ENCODE measurements around the gene NEDD4L. TPM values are rescaled to one million over a fixed set of nuclear protein-coding genes. Genes with fewer than 3 reads are reported as not detected.

The NEDD4L gene
- polyA plus RNA-seq, 1 of the 3 experiments (the other 2 are of a cell fraction), result 13.2 TPM

GRCh38 chr18:58311390-58311789, 267.4 kb downstream of the NEDD4L start:
- H3K9me2 ChIP-seq, result no peaks in the 10 kb centered on the region
- H3F3A ChIP-seq (replicated peaks; ENCODE audit: insufficient read depth), result peaks cover 5% of the 10 kb centered on the region
- peaks cover 9 to 13% of the 10 kb centered on the region in 2 experiments; a peak in 2 of 4 replicates for H3K4me1 ChIP-seq (ENCODE audit: control insufficient read depth in 1 of 2, insufficient read depth in 2 of 2, low read depth in 1 of 2, low read length in 1 of 2)
- no peaks in the 10 kb centered on the region for H3K27me3 ChIP-seq (ENCODE audit: insufficient read depth)
- no peak overlapping the region for H2AFZ ChIP-seq (ENCODE audit: low read depth)
- ChIA-PET POLR2A (no interaction called here), CTCF (interaction anchor here (1.3 kb wide), 1 partner anchor 9 kb away, joined by 3 read pairs; no protein-coding TSS in a partner anchor)
- no peaks in the 10 kb centered on the region for H3K79me2 ChIP-seq (ENCODE audit: insufficient read depth)
- TF ChIP-seq FOXJ3 (CRISPR knock-in tag; IDR thresholded peaks at IDR 0.05) (no peak), RCOR1 (IDR thresholded peaks at IDR 0.05; ENCODE audit: low read length) (no peak), JUND (IDR thresholded peaks at IDR 0.05) (no peak), SMC3 (IDR thresholded peaks at IDR 0.05; ENCODE audit: low read depth, low read length) (no peak), TAF1 (IDR thresholded peaks at IDR 0.05; ENCODE audit: borderline replicate concordance, low read depth, low read length) (no peak), MEF2A (IDR thresholded peaks at IDR 0.05; ENCODE audit: borderline replicate concordance, low read depth) (no peak), MAX (IDR thresholded peaks at IDR 0.05; ENCODE audit: low read depth) (no peak), YY1 (IDR thresholded peaks at IDR 0.05; ENCODE audit: low read depth) (no peak), FOSL2 (IDR thresholded peaks at IDR 0.05; ENCODE audit: borderline replicate concordance, low read depth) (no peak), NFIC (IDR thresholded peaks at IDR 0.05; ENCODE audit: borderline replicate concordance) (no peak), USF1 (IDR thresholded peaks at IDR 0.05; ENCODE audit: borderline replicate concordance, low read depth) (no peak), REST (IDR thresholded peaks at IDR 0.05; ENCODE audit: low read depth, low read length) (no peak), MXI1 (IDR thresholded peaks at IDR 0.05; ENCODE audit: low read depth, low read length) (no peak), EP300 (IDR thresholded peaks at IDR 0.05; ENCODE audit: borderline replicate concordance in 1 of 2, low read depth in 1 of 2, low read length in 1 of 2) (no peak), NRF1 (IDR thresholded peaks at IDR 0.05; ENCODE audit: low read depth, low read length) (no peak), IRF3 (IDR thresholded peaks at IDR 0.05; ENCODE audit: low read depth, low read length) (no peak)
- no peaks in the 10 kb centered on the region for H3K9me3 ChIP-seq
- no peak for DNase-seq
- H3K4me2 ChIP-seq, result no peak overlapping the region
- no peak overlapping the region for H3K9ac ChIP-seq
- H3K36me3 ChIP-seq (replicated peaks in 1 of 2; ENCODE audit: control insufficient read depth in 1 of 2, insufficient read depth in 2 of 2, low read length in 1 of 2), result no peaks in the 10 kb centered on the region
- WGBS (ENCODE audit: low lambda C conversion rate), result 85% methylated on average over 6 of the region's 6 CpGs
- no peaks in the 10 kb centered on the region for H4K20me1 ChIP-seq (ENCODE audit: insufficient read depth)
- no peak overlapping the region for H3K27ac ChIP-seq (ENCODE audit: low read depth in 2 of 2, low read length in 1 of 2)
- H3K4me3 ChIP-seq (ENCODE audit: low read depth in 2 of 2, low read length in 1 of 2), result no peak overlapping the region

All from SK-N-SH (cell line).